GM12865 (cell line): ENCODE measurements around the gene AFF2.

Source experiments
- DNase-seq: peaks from one replicate; pipeline ENCODE4 v3.0.0; 2010; ENCODE audit warnings: low read depth
- H3K4me3 ChIP-seq: 2 replicates; pipeline ENCODE4 v1.5.1; 2011; ENCODE audit warnings: mild to moderate bottlenecking, low read depth, low read length, control low read depth
- TF ChIP-seq, protein P1 (sequence below): IDR thresholded peaks from 2 replicates; pipeline ENCODE4 v1.5.1; 2011; ENCODE audit warnings: low read length, control low read depth, low read depth, inconsistent platforms; ENCODE audit not compliant: insufficient read depth; ENCODE audit errors: missing control alignments

The AFF2 gene

GRCh38 chrX:148609515-148610327 is 109.3 kb downstream of the AFF2 start:
- TF ChIP-seq, protein P1, sequence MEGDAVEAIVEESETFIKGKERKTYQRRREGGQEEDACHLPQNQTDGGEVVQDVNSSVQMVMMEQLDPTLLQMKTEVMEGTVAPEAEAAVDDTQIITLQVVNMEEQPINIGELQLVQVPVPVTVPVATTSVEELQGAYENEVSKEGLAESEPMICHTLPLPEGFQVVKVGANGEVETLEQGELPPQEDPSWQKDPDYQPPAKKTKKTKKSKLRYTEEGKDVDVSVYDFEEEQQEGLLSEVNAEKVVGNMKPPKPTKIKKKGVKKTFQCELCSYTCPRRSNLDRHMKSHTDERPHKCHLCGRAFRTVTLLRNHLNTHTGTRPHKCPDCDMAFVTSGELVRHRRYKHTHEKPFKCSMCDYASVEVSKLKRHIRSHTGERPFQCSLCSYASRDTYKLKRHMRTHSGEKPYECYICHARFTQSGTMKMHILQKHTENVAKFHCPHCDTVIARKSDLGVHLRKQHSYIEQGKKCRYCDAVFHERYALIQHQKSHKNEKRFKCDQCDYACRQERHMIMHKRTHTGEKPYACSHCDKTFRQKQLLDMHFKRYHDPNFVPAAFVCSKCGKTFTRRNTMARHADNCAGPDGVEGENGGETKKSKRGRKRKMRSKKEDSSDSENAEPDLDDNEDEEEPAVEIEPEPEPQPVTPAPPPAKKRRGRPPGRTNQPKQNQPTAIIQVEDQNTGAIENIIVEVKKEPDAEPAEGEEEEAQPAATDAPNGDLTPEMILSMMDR, result no peak
- H3K4me3 ChIP-seq, result peak overlapping the region; percentile 28
- peak; percentile 49 for DNase-seq

DNA sequence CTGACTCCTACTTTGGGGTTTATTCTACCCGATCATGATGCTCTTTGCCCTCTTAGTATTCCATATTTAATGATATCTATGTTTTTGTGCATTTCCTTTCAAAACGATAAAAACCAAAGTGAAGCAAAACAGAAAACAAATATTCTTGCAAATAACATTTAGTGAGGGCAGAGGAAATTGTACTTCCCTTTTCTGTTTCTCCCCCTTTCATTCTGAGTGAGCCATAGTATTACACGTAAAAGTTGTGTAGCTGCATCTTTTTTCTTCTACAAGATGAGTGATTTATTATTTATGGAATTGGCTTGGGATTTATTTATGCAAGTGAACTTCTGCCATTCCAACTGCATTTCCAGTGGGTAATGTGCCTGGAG is 109.9 kb downstream of the AFF2 start:
- peak; percentile 28 for DNase-seq
- H3K4me3 ChIP-seq, result peak overlapping the region; percentile 28

DNA sequence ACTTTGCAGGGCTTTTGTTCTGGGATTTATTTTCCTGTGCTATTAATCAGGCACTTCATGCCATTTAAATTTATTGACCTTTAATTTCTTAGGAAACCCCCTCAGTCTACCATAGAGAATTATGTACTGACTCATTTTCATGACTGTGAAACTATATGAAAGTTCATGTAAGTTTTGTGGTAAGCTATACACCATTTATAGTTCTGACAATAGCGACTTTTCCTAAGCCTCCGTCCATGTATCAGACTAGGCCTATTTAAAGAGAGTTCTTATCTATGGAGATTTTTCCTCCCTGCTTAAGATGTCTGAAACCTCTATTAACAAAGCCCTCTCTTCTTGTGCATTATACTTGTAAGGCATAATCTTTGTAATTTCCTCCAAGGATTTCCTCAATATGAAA is 111.6 kb downstream of the AFF2 start:
- TF ChIP-seq, protein P1, result no peak
- DNase-seq, result peak; percentile 10
- H3K4me3 ChIP-seq, result no peak overlapping the region

More for the DNA sequence above, 109.9 kb downstream of the AFF2 start:
- TF ChIP-seq, protein P1, result no peak

- no peak for DNase-seq
- TF ChIP-seq, protein P1, result no peak
Measured at GRCh38 chrX:148612431-148612830, 112.0 kb downstream of the AFF2 start.

DNA sequence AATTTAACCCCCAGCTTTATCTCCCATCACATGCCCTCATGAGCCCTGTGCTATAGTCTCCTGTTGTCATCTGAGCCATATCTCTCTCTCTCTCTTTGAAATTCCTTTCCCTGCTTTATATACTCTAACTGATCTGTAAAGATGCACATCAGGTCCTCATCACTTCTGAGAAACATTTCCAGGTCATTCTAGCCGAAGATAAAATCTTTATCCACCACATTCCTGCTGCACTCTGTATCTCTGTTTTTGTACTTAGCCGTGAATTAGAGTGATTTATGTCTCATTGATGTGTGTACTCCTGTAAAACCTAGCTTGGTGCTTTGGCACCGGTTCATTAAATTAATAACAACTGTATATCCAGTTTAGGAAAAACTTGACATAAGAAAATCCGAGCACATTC is 113.2 kb downstream of the AFF2 start:
- no peak for DNase-seq
- no peak overlapping the region for H3K4me3 ChIP-seq
- TF ChIP-seq, protein P1, result no peak

More at GRCh38 chrX:148612431-148612830, 112.0 kb downstream of the AFF2 start:
- no peak overlapping the region for H3K4me3 ChIP-seq

GRCh38 chrX:148615491-148615890 is 115.1 kb downstream of the AFF2 start:
- TF ChIP-seq, protein P1, result no peak
- H3K4me3 ChIP-seq, result no peak overlapping the region
- DNase-seq, result no peak
